ACHN (cell line): ENCODE results near the gene UVSSA.

Experiments used
- DNase-seq: peaks from one replicate; pipeline ENCODE4 v3.0.0-alpha.2; 2015
- in situ Hi-C: cut with HindIII; loops from 2 replicates; pipeline ENCODE4 v1.10.0; 2017; ENCODE audit warnings: low sequenced_read_pairs, low pct_ligation_motif_present, low pct_unique_long_range_greater_than_20kb

UVSSA gene, protein sequence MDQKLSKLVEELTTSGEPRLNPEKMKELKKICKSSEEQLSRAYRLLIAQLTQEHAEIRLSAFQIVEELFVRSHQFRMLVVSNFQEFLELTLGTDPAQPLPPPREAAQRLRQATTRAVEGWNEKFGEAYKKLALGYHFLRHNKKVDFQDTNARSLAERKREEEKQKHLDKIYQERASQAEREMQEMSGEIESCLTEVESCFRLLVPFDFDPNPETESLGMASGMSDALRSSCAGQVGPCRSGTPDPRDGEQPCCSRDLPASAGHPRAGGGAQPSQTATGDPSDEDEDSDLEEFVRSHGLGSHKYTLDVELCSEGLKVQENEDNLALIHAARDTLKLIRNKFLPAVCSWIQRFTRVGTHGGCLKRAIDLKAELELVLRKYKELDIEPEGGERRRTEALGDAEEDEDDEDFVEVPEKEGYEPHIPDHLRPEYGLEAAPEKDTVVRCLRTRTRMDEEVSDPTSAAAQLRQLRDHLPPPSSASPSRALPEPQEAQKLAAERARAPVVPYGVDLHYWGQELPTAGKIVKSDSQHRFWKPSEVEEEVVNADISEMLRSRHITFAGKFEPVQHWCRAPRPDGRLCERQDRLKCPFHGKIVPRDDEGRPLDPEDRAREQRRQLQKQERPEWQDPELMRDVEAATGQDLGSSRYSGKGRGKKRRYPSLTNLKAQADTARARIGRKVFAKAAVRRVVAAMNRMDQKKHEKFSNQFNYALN

DNA sequence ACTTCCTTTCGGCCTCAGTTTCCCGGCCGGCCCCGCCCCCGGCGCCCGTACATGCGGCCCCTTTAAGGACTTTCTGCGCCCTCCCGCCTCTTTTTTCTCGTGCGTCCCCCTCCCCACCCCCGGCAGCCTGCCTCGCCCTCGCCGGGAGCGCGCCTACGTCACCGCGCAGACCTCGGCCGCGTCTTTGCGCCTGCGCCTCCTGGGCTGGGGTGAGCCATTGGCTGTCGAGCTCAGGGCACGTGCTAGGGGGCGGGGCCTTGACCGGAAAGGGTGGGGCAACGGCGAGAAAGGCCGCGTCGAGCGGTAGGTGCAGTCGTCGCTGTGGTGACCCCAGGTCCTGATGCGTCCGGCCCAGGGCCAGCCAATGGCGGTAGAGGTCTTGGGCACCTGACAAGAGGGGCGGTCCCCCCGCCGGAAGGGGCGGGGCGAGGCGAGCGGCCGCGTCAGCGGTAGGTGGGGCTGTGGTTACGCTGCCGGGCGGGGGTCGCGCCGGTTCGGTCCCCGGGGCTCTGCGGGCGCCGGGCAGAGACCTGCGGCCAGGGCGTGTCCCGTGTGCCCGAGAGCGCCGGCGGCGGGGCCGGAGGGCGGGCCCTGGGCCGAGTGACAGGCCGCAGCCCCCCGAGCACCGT, at the start of gene UVSSA:
TSS of gene UVSSA (plus strand) at position 428 of the 629 bp plus-strand sequence. CDS start 884 bp downstream, outside the sequence.
- in situ Hi-C loops, result no loop called here
- peak; percentile 96 for DNase-seq

DNA sequence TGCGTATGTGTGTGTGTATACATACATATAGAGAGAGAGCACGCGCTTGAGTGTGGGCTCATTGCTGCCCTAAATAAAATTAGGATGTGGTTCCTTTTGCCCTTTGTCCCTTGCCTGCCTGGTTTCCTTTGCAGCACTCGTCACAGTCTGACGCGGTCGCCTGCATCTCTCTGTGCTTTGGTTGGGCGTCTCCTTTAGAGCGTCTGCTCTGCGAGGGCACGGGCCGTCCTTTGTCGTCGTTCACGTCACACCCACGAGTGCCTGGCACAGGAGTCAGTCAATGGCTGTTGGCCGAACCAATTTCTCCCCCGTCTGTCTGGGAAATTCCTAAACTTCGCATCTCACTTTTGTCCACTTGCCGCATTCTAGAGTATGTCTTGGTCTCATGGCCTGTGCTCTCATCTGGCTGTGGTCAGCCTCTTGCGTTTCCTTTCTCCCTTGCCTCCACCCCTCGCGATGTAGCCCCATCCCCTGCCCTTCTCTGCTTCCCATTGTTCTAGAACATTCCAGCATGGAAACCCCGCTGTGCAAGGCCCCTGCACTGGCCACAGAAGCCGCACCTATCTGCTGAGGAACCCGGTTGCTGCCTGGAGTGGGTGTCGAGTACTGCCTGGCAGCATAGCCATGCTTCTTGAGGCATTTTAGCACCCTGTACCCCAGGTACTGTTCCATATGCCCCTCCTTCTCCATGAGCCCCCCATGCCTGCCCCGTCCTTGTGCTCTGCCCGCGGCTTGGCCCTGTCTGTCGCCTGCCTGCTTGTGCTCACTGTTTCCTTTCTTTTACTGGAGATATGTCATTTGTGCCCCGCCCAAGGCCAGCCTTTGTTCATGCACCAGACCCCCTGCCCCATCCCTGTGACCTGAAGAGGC, 49.3 kb upstream of the UVSSA start:
- DNase-seq, result no peak
- in situ Hi-C loops, result no loop called here

DNA sequence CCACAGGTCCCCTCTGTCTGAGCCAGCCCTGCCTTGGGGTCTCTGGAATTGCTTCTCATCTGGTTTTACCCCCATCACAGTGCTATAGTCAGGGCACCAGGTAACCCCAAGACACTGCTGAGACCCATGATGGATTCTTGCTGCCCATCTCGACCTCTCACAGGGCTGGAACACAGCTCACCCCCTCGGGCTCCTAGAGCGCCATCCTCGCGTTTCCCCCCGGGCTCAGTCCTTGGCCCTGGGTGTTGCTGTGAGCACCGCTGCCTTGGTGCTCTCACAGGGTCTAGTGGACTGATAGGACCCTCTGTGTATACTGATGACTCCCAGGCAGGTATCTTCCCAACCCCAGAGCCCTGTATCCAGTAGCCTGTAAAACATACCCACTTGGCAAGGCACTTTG, 48.5 kb upstream of the UVSSA start:
- no peak for DNase-seq
- in situ Hi-C loops, result no loop called here

DNA sequence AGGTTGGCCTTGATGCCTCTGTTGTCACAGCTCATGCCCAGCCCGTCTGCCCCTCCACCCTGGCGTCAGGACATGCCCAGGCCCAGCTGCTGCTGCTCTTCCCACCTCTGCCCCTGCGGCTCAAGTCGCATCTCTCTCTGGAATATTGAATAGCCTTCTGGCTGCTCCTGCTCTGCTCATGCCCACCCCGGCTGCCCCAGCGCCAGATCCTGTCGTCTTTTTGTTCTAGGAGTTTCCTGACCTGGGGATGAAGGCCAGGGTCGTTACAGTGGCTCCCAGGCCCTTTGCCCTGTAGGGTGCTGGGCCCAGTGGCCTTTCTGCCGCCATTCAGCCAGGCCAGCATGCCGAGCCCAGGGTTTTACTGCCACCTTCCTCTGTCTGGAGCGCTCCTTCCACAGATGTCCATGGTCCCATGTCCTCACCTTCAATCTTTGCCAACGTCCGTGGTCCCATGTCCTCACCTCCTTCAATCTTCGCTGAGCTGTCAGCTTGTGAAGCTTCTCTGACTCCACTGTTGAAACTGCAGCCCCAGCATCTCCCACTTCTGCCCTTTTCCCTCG, 47.6 kb upstream of the UVSSA start:
- in situ Hi-C loops, result no loop called here

DNA sequence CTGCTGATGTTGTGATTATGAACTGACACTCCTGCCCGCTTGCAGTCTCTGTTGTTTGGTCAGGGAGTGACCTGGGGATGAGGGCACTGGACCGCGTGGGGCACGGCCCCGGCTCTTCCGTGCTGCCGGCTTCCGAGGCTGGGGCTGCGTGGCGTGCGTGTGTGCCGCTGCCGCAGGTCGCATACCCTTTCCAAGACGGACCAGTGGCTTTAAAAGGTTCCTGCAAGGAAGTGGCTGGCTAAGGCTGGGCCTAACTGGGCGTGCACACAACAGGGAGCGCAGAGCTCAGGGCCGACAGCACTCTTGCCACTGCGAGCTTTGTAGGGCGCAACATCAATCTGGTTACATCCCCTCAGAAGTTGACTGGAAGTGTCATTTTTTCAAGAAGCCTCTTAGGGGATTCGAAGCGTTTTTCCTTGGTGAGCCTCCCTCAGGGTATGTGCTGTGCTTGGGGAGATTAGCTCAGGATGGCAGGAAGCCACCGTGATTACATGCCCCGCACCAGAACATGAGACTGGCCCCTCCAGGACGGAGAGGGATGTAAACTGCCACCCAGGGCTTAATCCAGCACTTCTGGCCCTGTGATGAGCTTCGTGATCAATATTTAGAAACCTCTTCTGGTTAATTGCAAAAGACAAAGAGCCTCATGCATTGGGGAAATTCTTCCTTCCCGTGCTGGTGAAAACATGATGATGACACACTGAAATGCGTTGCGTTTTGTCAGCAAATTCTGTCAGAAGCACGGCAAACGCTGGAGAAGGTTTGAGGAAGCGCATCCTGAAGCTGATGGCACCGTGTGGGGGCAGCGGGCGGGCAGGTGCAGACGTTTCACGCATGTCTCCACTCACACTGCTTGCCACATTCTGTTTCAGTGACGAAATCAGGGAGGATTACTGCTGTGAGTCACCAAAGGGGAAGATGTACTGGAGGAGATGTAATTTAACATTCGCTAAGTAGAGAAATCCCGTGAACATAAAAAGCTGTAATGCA, 46.2 kb upstream of the UVSSA start:
- peak; percentile 89 for DNase-seq
- in situ Hi-C loops, result no loop called here

More for the DNA sequence above, 47.6 kb upstream of the UVSSA start:
- no peak for DNase-seq

DNA sequence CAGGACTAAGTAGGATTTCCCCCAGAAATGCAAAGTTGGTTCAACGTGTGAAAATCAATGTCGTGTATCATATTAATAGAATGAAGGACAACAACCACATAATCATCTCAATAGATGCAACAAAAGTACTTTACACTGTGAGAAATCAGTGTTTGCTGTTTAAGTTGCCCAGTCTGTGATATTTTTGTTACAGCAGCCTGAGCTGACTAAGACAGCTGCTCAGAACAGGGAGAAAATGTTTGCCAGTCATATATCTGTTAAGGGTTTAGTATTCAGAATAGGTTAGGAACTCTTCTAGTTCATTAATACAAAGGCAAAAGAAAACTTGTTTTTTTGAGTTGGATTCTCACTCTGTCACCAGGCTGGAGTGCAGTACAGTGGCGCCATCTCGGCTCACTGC, 44.8 kb upstream of the UVSSA start:
- DNase-seq, result no peak
- in situ Hi-C loops, result no loop called here

DNA sequence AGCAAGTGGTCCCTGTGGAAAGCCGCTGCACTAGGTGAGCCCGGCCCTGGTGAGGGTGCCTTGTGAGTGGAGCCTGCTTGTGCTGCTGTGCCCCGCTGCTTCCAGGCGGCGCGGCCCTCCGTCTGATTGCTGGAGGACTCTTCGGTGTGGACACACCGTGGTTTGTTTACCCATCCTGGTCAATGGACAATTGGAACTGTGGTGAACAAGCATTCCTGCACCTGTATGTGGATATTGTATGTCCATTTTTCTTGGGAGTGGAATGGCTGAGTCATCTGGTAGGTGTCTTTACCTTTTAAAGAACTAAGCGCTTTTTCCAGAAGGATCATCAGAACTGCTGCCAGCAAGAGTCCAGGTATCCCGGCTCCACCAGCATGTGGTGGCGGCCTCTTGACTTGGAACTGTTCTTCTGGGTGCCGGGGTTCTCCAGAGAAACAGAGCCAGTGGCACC, 41.7 kb upstream of the UVSSA start:
- DNase-seq, result no peak

DNA sequence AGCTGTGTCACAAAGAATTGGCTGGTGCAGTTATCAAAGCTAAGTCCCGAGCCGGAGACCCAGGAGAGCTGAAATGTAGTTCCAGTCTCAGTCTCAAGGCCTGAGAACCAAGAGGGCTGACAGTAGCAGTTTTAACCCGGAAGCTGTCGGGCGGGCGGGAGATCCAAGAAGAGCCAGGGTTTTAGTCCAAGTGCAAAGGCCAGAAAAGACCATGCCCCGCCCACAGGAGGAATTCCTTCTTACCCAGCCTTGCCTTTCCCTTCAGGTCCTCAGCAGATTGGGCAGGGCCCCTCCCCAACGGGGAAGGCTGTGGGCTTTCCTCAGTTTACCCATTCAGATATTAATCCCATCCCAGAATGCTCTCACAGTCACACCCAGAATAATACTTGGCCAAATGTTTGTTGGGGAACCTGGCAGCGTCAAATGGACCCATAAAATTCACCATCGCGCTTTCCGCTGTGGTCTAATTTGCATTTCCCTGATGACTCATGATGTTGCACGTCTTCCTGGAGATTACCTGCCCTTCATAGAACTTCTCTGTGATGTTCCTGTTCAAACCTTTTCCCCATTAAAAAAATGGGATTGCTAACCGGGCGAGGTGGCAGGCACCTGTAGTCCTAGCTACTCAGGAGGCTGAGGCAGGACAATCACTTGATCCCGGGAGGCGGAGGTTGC, 41.1 kb upstream of the UVSSA start:
- in situ Hi-C loops, result no loop called here

More for the DNA sequence above, 41.7 kb upstream of the UVSSA start:
- in situ Hi-C loops, result no loop called here

DNA sequence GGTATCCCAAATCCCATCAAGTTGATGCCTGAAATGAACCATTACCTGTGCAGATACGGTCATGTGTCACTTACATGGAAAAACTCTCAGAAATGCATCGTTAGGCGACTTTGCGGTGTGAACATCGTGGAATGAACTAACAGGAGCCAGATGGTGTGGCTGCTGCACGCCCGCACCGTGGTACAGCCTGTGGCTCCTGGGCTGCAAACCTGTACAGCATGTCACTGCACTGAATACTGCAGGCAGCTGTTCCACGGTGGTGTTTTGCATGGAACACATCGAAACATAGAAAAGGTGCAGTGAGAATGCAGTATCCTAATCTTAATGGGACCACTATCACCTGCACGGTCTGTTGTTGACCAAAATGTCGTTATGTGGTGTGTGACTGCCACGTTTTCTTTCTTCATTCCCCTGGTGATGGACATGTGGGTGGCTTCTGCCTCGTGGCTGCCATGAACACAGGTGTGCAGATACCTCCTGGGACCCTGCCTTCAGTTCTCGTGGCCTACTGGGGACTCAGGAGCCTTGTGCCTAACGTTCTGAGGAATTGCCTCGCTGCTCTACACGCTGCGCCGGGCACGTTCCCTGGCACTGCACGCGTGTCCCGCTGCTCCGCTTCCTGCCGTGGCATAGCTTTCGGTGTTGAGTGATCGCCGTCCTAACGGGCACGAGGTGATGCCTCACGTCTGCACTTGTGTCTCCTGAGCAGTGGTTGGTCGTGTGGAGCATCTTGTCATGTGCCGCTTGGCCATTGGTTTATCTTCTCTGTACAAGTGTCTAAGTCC, 38.9 kb upstream of the UVSSA start:
- in situ Hi-C loops, result no loop called here
- DNase-seq, result no peak

More for the DNA sequence above, 41.1 kb upstream of the UVSSA start:
- no peak for DNase-seq

DNA sequence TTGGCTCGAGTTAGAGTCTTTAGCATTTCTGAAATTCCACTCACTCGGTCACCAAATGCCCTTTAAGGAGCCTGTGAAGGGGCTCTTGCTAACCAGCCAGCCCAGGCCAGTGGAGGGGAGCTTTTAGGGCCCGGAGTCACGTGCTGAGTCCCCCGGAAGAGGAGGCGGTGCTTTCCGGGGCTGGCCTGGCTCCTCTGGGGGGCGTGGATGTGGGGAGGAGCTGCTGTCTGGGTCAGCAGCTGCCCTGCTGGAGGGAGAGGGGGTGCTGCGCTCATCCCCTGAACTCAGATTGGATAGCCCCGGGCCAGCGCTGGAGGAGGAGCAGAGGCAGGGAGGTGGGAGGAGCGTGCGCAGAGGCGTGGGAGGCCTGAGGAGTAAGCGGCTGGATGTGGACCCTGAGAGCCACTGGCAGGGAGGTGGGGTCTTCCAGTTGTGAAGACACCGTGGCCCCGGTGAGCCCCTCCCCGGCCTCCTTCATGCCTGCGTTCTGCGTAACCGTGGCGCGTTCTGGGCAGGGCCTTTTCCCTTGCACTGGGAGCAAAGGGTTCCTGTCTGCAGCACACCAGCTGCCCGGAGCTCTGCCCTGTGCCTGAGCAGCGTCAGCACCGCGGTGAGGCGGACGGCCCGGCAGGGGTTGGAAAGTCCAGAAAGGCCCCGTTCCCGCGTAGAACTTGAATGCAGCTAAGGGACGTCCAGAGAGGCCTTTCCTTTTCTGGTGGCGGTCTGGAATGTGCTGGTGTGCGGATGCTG, 37.6 kb upstream of the UVSSA start:
- in situ Hi-C loops, result no loop called here
- DNase-seq, result peak; percentile 88

DNA sequence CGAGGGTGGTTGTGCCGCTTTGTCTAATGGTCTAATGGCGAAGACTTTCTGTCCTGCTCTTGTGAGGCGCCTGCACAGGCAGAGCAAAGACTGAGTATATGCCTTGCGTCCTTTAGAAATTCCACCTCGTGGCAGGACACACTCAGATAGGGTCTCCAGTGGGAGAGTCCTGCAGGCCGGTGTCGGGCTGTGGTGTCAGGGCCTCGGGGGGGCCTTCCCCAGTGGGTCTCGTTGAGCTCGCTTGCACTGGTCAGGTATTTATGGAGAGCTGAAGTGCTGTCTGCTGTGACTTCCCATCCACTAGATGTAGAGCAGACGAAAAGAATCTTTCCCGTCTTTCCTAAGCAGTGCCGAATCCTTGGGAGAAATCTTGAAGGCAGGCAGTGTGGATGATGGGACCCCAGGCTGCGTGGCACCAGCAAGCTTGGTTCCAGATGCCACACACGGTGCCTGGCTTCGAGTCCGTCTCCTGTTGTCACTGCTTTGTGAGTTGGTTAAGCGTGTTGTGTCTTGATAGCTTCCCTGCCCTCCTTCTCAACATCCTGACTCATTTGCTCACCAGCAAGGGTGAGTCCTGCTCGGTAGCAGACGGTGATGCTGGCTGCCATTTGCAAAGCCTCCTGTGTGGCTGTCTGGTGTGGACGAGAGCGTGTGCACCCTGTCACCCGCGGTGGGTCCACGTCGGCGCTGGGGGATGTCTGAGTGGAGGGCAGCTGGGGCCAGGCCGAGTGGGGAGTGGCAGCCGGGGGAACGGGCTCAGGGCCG, 36.8 kb upstream of the UVSSA start:
- in situ Hi-C loops, result no loop called here
- DNase-seq, result no peak

DNA sequence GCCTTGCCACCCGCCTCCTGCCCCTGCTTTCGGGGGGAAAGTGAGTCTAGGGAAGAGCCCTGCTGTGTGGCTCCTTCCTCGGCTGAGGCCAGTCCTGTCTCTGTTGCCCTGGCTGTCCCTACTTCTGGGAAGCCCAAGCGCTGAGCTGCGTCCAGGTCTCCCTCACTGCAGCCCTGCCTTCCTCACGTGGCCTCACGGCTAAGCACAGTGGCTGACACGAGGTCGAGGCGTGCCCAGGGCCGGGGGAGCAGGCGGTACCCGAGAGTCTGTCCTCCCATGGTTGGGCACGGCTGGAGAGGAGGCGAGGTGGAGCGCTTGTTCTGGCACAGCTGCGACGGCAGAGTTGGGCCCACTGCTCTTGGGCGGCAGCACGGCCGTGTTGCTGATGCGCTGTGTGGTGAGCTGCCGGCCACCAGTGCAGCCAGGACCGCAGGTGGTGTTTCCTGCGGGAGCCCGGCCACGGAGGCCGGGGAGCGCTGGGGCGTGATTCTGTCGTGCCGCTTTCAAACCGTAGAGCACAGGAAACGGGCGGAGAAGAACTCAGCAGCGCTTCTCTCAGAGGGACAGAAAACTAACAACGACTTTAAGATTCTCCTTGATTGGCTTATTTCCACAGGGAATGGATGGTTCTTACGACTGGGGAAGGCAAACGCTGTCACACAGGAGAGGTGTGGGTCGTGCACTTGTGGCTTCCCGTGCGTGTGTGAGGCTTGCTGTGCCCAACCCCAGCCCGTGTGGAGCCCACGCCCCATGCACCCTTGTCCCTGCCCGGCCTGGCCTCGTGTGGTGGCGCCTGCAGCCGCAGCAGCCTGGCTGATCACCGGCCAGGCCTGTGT, 36.0 kb upstream of the UVSSA start:
- in situ Hi-C loops, result no loop called here
- DNase-seq, result no peak

DNA sequence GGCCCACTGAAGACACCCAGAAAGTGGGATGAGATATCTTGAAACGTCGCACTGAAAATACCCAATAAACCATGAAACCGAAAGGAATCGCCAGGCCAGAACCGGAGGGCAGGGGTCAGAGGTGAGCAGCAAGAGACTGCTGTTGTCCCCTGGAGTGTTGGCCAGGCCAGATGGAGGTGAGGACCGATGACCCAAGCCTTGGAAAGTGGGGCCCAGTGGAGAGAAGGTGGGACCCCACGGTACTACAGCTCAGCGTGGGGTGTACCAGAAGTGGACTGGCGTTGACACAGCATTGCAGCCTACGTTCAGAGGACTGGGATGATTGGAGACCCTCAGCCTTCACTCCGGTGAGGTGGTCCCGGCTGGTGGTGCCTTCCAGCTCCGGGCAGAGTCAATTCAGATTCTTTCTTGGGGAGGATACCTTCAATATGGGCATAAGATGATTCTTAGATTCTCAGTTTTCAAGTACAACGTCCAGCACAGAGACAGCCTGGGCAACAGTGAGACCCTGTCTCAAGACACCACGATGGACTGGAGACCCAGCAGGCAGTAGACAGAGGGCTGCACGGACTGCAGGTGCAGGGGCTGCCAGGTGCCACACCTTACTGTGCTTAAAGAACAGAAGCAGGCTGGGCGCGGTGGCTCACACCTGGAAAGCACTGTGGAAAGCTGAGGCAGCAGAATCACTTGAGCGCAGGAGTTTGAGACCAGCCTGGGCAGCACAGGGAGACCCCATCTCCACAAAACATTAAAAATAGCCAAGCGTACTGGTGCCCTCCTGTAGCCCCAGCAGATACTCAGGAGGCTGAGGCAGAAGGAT, 34.0 kb upstream of the UVSSA start:
- in situ Hi-C loops, result no loop called here

More for the DNA sequence above, 34.0 kb upstream of the UVSSA start:
- no peak for DNase-seq
